GM18861 (cell line): ENCODE data around the gene INO80D.
A peak's percentile ranks its signal among the peaks of the same experiment; 100 is the strongest.
"Not testable (repeated sequence)": the region's sequence is repeated elsewhere in the genome, so short reads cannot be mapped to it uniquely, and the experiment has no call there.

Source experiments
- ATAC-seq: cut with Tn5 transposase; IDR thresholded peaks from one replicate; pipeline ENCODE4 v1.9.1; 2021; ENCODE audit not compliant: unreplicated experiment

INO80D gene

GRCh38 chr2:206085742-206086445, at the start of gene INO80D:
INO80D (minus strand) TSS chr2:206086174; CDS start chr2:206063016, 23,158 bp downstream.
- peak; percentile 87 for ATAC-seq

- ATAC-seq = no peak
Measured at GRCh38 chr2:206127656-206128055, 41.7 kb upstream of the INO80D start.

- no peak for ATAC-seq
Measured at GRCh38 chr2:206125901-206126300, 39.9 kb upstream of the INO80D start.

GRCh38 chr2:206122569-206122968, 36.6 kb upstream of the INO80D start:
- ATAC-seq = not testable (repeated sequence)

GRCh38 chr2:206116278-206116677, 30.3 kb upstream of the INO80D start:
- ATAC-seq = no peak

GRCh38 chr2:206115026-206115578, 29.1 kb upstream of the INO80D start:
- no peak for ATAC-seq

- no peak for ATAC-seq
Measured at GRCh38 chr2:206112846-206113547, 27.0 kb upstream of the INO80D start.

- no peak for ATAC-seq
Measured at GRCh38 chr2:206112108-206112507, 26.1 kb upstream of the INO80D start.

GRCh38 chr2:206108713-206109112, 22.7 kb upstream of the INO80D start:
- ATAC-seq = no peak

GRCh38 chr2:206105541-206105940, 19.6 kb upstream of the INO80D start:
- no peak for ATAC-seq

- no peak for ATAC-seq
Measured at GRCh38 chr2:206105038-206105437, 19.1 kb upstream of the INO80D start.

- not testable (repeated sequence) for ATAC-seq
Measured at GRCh38 chr2:206098872-206099271, 12.9 kb upstream of the INO80D start.

- ATAC-seq = no peak
Measured at GRCh38 chr2:206098471-206098870, 12.5 kb upstream of the INO80D start.

- ATAC-seq = no peak
Measured at GRCh38 chr2:206096876-206097275, 10.9 kb upstream of the INO80D start.

GRCh38 chr2:206095536-206096332, 9.8 kb upstream of the INO80D start:
- ATAC-seq = no peak

GRCh38 chr2:206092297-206092696, 6.3 kb upstream of the INO80D start:
- ATAC-seq = no peak

GRCh38 chr2:206088248-206088647, 2.3 kb upstream of the INO80D start:
- no peak for ATAC-seq

- ATAC-seq = no peak
Measured at GRCh38 chr2:206086716-206087350, 859 bp upstream of the INO80D start.

- peak; percentile 15 for ATAC-seq
Measured at GRCh38 chr2:206084870-206085741, 868 bp downstream of the INO80D start.

GRCh38 chr2:206084439-206084869, 1.5 kb downstream of the INO80D start:
- ATAC-seq = no peak
